ENCODE data around the gene HDAC4.

The HDAC4 gene

GRCh38 chr2:239253264-239253663 is 147.6 kb downstream of the HDAC4 start:
- H3K4me3 ChIP-seq (ENCODE audit: low read depth, low read length), result no peak overlapping the region
- no peaks in the 10 kb centered on the region for H3K27me3 ChIP-seq (ENCODE audit: control insufficient read depth, insufficient read depth, low read length)
- no peaks in the 10 kb centered on the region for H3K9me3 ChIP-seq (ENCODE audit: control insufficient read depth, insufficient read depth, low read length)
- H3K4me1 ChIP-seq (ENCODE audit: control insufficient read depth, insufficient read depth, low read length), result peaks cover 5% of the 10 kb centered on the region
- H3K9ac ChIP-seq (ENCODE audit: low read depth, low read length), result no peak overlapping the region
- peaks cover 2% of the 10 kb centered on the region for H3K36me3 ChIP-seq (ENCODE audit: control insufficient read depth, insufficient read depth, low read length)

- no peaks in the 10 kb centered on the region for H3K9me3 ChIP-seq (ENCODE audit: control insufficient read depth, insufficient read depth, low read length)
- H3K27me3 ChIP-seq (ENCODE audit: control insufficient read depth, insufficient read depth, low read length), result no peaks in the 10 kb centered on the region
- no peak overlapping the region for H3K4me3 ChIP-seq (ENCODE audit: low read depth, low read length)
- peaks cover 2% of the 10 kb centered on the region for H3K36me3 ChIP-seq (ENCODE audit: control insufficient read depth, insufficient read depth, low read length)
- peaks cover 5% of the 10 kb centered on the region for H3K4me1 ChIP-seq (ENCODE audit: control insufficient read depth, insufficient read depth, low read length)
- no peak overlapping the region for H3K9ac ChIP-seq (ENCODE audit: low read depth, low read length)
Observed at GRCh38 chr2:239252801-239253200, 148.0 kb downstream of the HDAC4 start.

- peaks cover 5% of the 10 kb centered on the region for H3K4me1 ChIP-seq (ENCODE audit: control insufficient read depth, insufficient read depth, low read length)
- H3K36me3 ChIP-seq (ENCODE audit: control insufficient read depth, insufficient read depth, low read length), result peaks cover 2% of the 10 kb centered on the region
- no peak overlapping the region for H3K4me3 ChIP-seq (ENCODE audit: low read depth, low read length)
- no peaks in the 10 kb centered on the region for H3K9me3 ChIP-seq (ENCODE audit: control insufficient read depth, insufficient read depth, low read length)
- H3K9ac ChIP-seq (ENCODE audit: low read depth, low read length), result no peak overlapping the region
- H3K27me3 ChIP-seq (ENCODE audit: control insufficient read depth, insufficient read depth, low read length), result no peaks in the 10 kb centered on the region
Observed at GRCh38 chr2:239252393-239252792, 148.4 kb downstream of the HDAC4 start.

DNA sequence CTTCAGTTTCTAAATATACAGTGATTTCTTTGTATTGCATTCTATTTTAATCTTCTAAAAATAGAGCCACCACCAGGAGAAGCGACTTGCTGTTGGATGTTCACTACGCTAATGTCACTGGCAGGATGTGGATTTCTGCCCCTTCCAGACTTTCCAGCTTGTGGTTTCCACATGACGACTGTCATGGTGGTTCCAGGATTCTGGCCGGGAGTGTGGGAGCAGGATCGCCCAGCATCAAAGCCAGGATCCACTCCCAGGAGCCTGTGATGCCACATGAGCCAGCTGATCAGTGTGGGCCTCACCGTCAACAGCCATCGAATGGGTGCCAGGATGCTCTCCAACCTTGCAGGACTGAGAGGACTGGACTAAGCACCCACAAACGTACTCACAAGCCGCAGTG is 148.8 kb downstream of the HDAC4 start:
- peaks cover 2% of the 10 kb centered on the region for H3K36me3 ChIP-seq (ENCODE audit: control insufficient read depth, insufficient read depth, low read length)
- H3K4me1 ChIP-seq (ENCODE audit: control insufficient read depth, insufficient read depth, low read length), result peaks cover 5% of the 10 kb centered on the region
- no peak overlapping the region for H3K4me3 ChIP-seq (ENCODE audit: low read depth, low read length)
- H3K9ac ChIP-seq (ENCODE audit: low read depth, low read length), result no peak overlapping the region
- H3K9me3 ChIP-seq (ENCODE audit: control insufficient read depth, insufficient read depth, low read length), result no peaks in the 10 kb centered on the region
- H3K27me3 ChIP-seq (ENCODE audit: control insufficient read depth, insufficient read depth, low read length), result no peaks in the 10 kb centered on the region

DNA sequence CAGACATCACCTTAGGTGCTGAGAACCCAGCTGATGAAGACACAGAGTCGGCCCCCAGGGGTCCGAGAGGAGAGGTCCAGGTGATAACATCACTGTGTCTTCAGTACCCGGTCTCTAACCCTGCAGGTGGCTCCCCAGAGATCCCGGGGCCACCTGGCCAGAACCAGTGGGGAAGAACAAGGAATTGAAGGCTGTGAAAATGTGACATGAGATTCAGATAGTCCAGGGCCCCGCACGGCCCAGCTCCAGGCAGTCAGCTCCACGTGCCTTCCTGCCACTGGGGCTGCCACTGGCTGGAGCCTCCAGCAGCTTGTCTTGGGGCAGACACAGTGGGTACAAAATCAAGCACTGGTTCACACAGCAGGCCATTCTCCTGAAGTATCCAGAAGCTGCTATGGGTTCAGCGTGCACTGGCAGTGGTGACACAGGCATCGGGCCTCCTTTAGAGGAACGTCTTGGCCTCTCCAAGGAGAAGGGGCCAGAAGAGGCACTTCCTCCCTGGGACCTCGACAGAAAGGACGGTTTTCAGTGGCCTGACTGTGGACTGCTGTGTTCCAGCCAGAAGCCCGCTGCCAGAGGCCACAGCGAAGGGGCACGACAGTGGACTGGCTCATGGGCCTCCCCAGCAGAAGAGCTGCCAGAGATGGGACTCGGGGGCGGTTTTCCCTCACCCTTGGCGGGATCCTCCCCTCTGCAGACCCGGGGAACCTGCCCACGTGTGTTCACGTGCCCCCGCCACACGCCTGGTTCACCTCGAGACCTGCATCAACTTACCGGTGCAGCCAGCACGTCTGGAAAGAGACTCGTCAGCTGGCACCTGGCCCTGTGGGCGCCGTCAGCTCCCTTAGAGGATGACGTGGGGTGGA is 150.4 kb downstream of the HDAC4 start:
- H3K4me1 ChIP-seq (ENCODE audit: control insufficient read depth, insufficient read depth, low read length), result peaks cover 8% of the 10 kb centered on the region
- peaks cover 2% of the 10 kb centered on the region for H3K36me3 ChIP-seq (ENCODE audit: control insufficient read depth, insufficient read depth, low read length)
- no peak overlapping the region for H3K9ac ChIP-seq (ENCODE audit: low read depth, low read length)
- no peak overlapping the region for H3K4me3 ChIP-seq (ENCODE audit: low read depth, low read length)
- no peaks in the 10 kb centered on the region for H3K9me3 ChIP-seq (ENCODE audit: control insufficient read depth, insufficient read depth, low read length)
- H3K27me3 ChIP-seq (ENCODE audit: control insufficient read depth, insufficient read depth, low read length), result no peaks in the 10 kb centered on the region

- no peaks in the 10 kb centered on the region for H3K27me3 ChIP-seq (ENCODE audit: control insufficient read depth, insufficient read depth, low read length)
- peaks cover 8% of the 10 kb centered on the region for H3K4me1 ChIP-seq (ENCODE audit: control insufficient read depth, insufficient read depth, low read length)
- no peaks in the 10 kb centered on the region for H3K9me3 ChIP-seq (ENCODE audit: control insufficient read depth, insufficient read depth, low read length)
- no peak overlapping the region for H3K4me3 ChIP-seq (ENCODE audit: low read depth, low read length)
- peaks cover 2% of the 10 kb centered on the region for H3K36me3 ChIP-seq (ENCODE audit: control insufficient read depth, insufficient read depth, low read length)
- H3K9ac ChIP-seq (ENCODE audit: low read depth, low read length), result no peak overlapping the region
Observed at GRCh38 chr2:239249776-239250175, 151.0 kb downstream of the HDAC4 start.

DNA sequence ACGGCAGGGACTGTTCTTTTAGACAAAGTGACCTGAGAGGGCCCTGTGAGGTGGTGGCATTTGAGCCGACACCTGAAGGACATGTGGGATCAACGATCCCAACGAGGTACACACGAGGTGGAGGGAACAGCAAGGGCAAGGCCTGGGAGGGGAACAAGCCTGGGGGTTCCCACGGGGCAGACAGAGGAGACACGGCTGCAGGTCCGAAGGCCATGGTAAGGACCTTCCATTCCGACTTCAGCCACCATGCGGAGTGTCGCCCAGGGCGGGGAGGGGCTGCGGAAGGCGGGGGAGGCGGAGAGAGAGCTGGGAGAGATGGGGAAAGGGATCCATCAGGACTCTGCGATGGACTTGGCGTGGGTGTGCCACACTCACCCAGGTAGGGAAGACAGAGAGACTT is 151.8 kb downstream of the HDAC4 start:
- Histone ChIP-seq H3K9ac (ENCODE audit: low read depth, low read length) (no peak overlapping the region), H3K4me3 (ENCODE audit: low read depth, low read length) (no peak overlapping the region), H3K4me1 (ENCODE audit: control insufficient read depth, insufficient read depth, low read length) (peaks cover 8% of the 10 kb centered on the region), H3K9me3 (ENCODE audit: control insufficient read depth, insufficient read depth, low read length) (no peaks in the 10 kb centered on the region), H3K27me3 (ENCODE audit: control insufficient read depth, insufficient read depth, low read length) (no peaks in the 10 kb centered on the region), H3K36me3 (ENCODE audit: control insufficient read depth, insufficient read depth, low read length) (peaks cover 2% of the 10 kb centered on the region)

- Histone ChIP-seq H3K27me3 (ENCODE audit: control insufficient read depth, insufficient read depth, low read length) (no peaks in the 10 kb centered on the region), H3K4me3 (ENCODE audit: low read depth, low read length) (no peak overlapping the region), H3K9ac (ENCODE audit: low read depth, low read length) (no peak overlapping the region), H3K36me3 (ENCODE audit: control insufficient read depth, insufficient read depth, low read length) (peaks cover 2% of the 10 kb centered on the region), H3K9me3 (ENCODE audit: control insufficient read depth, insufficient read depth, low read length) (no peaks in the 10 kb centered on the region), H3K4me1 (ENCODE audit: control insufficient read depth, insufficient read depth, low read length) (peaks cover 4% of the 10 kb centered on the region)
Observed at GRCh38 chr2:239247401-239248245, 153.2 kb downstream of the HDAC4 start.

DNA sequence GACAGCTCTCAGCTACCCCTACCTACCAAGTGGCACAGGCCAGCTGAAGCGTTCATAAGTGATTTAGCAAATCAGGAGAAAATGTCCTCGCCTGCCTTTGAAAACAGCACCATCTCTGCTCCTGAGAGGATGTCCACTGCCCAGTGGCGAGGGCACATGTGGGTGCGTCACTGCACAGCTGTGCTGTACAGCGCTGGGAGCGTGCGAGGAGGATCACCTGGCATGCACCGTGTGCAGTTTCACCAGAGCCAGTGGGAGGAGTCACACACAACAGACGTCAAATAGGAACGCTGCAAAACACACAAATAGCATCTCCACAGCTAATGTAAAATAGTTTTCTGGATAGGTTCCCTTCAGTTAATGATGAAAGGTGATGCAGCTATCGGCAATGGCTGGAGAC is 154.1 kb downstream of the HDAC4 start:
- H3K36me3 ChIP-seq (ENCODE audit: control insufficient read depth, insufficient read depth, low read length), result peaks cover 2% of the 10 kb centered on the region
- H3K9ac ChIP-seq (ENCODE audit: low read depth, low read length), result peak overlapping the region; percentile 37
- peaks cover 4% of the 10 kb centered on the region for H3K4me1 ChIP-seq (ENCODE audit: control insufficient read depth, insufficient read depth, low read length)
- H3K27me3 ChIP-seq (ENCODE audit: control insufficient read depth, insufficient read depth, low read length), result no peaks in the 10 kb centered on the region
- no peak overlapping the region for H3K4me3 ChIP-seq (ENCODE audit: low read depth, low read length)
- H3K9me3 ChIP-seq (ENCODE audit: control insufficient read depth, insufficient read depth, low read length), result no peaks in the 10 kb centered on the region

DNA sequence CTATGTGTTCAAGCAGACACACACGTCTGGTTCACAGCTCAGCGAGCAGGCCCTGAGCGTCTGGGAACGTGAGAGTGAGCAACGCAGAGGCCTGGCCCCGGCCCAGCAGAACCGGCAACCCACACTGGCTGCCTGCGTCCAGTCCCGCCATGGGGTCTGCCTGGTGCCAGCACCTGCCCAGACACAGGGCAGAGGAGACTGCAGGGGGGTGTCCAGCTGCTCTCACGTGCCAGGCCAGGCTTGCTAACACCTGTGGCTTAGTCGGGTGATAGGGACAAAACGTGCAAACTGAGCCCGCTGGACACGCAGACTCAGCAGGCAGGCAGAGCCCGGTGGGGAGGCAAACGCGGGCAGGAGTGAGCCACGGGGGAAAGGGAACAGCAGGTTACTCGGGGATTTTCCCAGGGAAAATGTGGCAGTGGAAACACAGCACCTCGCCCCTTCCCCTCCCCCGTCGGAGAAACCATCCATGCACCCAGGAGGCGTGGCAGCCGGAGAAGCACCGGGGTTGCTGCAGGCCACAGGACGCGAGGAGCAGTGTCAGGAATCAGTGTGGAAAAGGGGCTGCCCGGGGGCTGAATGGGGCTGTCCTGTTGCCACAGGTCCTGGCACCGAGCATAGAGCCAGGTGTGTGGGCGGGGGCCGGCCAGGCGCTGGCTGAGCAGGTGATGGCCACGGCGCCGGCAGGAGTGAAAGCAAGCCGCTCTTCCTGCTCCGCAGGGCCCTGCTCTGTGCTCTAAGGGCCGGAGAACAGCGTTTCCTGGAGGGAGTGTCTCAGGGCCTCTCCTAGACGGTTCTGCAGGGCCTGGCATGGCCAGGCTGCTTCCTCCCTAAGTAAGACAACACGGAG is 154.7 kb downstream of the HDAC4 start:
- Histone ChIP-seq H3K27me3 (ENCODE audit: control insufficient read depth, insufficient read depth, low read length) (no peaks in the 10 kb centered on the region), H3K4me3 (ENCODE audit: low read depth, low read length) (no peak overlapping the region), H3K9me3 (ENCODE audit: control insufficient read depth, insufficient read depth, low read length) (no peaks in the 10 kb centered on the region), H3K4me1 (ENCODE audit: control insufficient read depth, insufficient read depth, low read length) (peaks cover 4% of the 10 kb centered on the region), H3K36me3 (ENCODE audit: control insufficient read depth, insufficient read depth, low read length) (peaks cover 2% of the 10 kb centered on the region), H3K9ac (ENCODE audit: low read depth, low read length) (peak overlapping the region; percentile 37)

DNA sequence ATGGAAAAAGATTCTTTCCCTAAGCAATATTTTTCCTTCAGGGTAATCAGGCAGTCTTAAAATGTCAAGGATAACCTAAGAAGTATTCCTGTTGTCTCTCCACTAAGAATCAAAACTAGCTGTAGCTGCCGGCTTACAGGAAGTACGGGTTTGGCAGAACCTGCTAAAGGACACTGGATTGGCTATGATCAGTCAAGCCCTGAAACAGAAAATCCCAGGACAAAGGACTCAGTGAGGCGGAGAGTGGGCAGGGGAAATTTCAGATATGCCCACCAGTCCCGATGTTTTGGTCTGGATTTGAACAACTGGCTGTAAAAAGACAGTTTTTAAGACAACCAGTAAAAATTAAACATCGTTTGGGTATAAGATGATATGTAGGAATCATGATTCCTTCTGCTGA is 155.7 kb downstream of the HDAC4 start:
- Histone ChIP-seq H3K36me3 (ENCODE audit: control insufficient read depth, insufficient read depth, low read length) (no peaks in the 10 kb centered on the region), H3K27me3 (ENCODE audit: control insufficient read depth, insufficient read depth, low read length) (no peaks in the 10 kb centered on the region), H3K4me1 (ENCODE audit: control insufficient read depth, insufficient read depth, low read length) (peaks cover 4% of the 10 kb centered on the region), H3K4me3 (ENCODE audit: low read depth, low read length) (no peak overlapping the region), H3K9me3 (ENCODE audit: control insufficient read depth, insufficient read depth, low read length) (no peaks in the 10 kb centered on the region), H3K9ac (ENCODE audit: low read depth, low read length) (no peak overlapping the region)

Measured in iPS-15b (cell line).